H1 (cell line): ENCODE measurements around the gene PAEP. TPM values are rescaled to one million over a fixed set of nuclear protein-coding genes. Genes with fewer than 3 reads are reported as not detected.

Experiments
- CBX5 ChIP-seq: fragments of 300-800, 300-1000 bp; sonication (generic); IDR thresholded peaks from 2 replicates; pipeline ENCODE4 v1.7.1; 2016; ENCODE audit warnings: antibody characterized with exemption, low read length, low read depth
- KDM4A ChIP-seq: IDR thresholded peaks from one replicate; pipeline ENCODE4 v1.7.1; 2012; ENCODE audit warnings: low read depth, mild to moderate bottlenecking, moderate library complexity, low read length, inconsistent platforms; ENCODE audit not compliant: severe bottlenecking
- TEAD4 ChIP-seq: IDR thresholded peaks from 2 replicates; pipeline ENCODE4 v1.6.1; 2012; ENCODE audit warnings: low read depth, low read length, inconsistent platforms, mixed read lengths
- polyA plus RNA-seq, 7 experiments: library from polyadenylated mRNA; depleted of rRNA in 3 of 7; stranded (reverse) in 5 of 7; unstranded in 2 of 7; fragments of >200 nt in 5 of 7; fragments of 200-250 nt in 2 of 7; gene quantifications; 1 replicate in 5 of 7; 2 replicates in 1 of 7; 4 replicates in 1 of 7; pipeline versions ENCODE4 v1.2.1 to v1.2.3, GENCODE V29; 2011 to 2013; ENCODE audit warnings: missing spikeins in 2 of 7, mixed read lengths in 2 of 7
- total RNA-seq: library from RNA; stranded (reverse); fragmentation: NEBNext Ultra II Directional; extraction: Animal tissue kit (Norgen Biotek cat#: 25700); gene quantifications from 2 replicates; pipeline ENCODE4 v1.2.1, GENCODE V29; 2021

Gene PAEP
- total and polyA plus RNA-seq, 2 of the 8 experiments (the other 6 are each of a cell fraction or from before 2014, with no cell fraction given): not detected

DNA sequence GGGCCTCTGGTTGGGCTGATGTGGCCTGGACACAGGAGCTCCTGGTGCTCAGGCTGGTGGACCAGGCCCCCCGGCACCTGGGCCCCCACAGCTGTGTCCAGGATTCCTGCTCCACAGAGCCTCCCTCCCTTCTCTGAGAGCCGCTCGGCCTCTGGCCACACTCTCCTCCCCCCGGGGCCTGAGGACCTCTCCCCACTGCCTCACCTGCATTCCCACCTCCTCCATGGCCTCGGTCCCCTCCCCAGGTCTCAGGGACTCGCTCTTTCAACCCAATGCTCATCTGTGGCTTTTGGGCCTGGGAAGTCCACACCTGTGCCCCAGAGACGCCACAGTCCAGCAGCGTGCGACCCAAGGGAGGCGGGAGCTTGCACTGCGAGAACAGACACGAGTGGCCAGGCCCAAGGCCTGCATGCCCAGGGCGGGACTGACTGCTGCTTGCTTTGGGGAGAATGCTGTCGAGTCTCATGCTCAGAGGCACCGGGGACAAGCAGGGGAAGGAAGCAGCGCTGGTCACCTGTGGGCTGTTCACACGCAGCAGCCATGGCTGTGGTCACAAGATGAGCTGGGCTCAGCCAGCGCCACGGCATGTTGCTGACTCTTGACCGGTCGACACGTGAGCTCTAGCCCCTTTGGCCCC is 14.6 kb downstream of the PAEP start (continued):
- TF ChIP-seq KDM4A (no peak), CBX5 (no peak), TEAD4 (no peak)
- TF ChIP-seq, all 59 proteins: peak for 0
